BE2C (cell line): ENCODE measurements around the gene CIBAR2.
A peak's percentile ranks its signal among the peaks of the same experiment; 100 is the strongest.

Experiments used
- DNase-seq: peaks from one replicate; pipeline ENCODE4 v3.0.0-alpha.2; 2020
- H3K27me3 ChIP-seq: fragments of 250-450 bp; sonication (Bioruptor Pico); 2 replicates; pipeline ENCODE4 v1.5.1; 2020; ENCODE audit warnings: mild to moderate bottlenecking
- H3K36me3 ChIP-seq: fragments of 250-450 bp; sonication (Bioruptor Pico); 2 replicates; pipeline ENCODE4 v1.5.1; 2020; ENCODE audit warnings: mild to moderate bottlenecking
- H3K4me1 ChIP-seq: fragments of 250-450 bp; sonication (Bioruptor Pico); 2 replicates; pipeline ENCODE4 v1.5.1; 2020
- H3K4me3 ChIP-seq: 2 replicates; pipeline ENCODE4 v1.5.1; 2011; ENCODE audit warnings: low read depth, low read length
- H3K9me3 ChIP-seq: fragments of 250-450 bp; sonication (Bioruptor Pico); 2 replicates; pipeline ENCODE4 v1.5.1; 2020
- TF ChIP-seq, protein P1 (sequence below): IDR thresholded peaks from 2 replicates; pipeline ENCODE4 v1.5.1; 2012; ENCODE audit warnings: mild to moderate bottlenecking, low read depth, low read length

The CIBAR2 gene

DNA sequence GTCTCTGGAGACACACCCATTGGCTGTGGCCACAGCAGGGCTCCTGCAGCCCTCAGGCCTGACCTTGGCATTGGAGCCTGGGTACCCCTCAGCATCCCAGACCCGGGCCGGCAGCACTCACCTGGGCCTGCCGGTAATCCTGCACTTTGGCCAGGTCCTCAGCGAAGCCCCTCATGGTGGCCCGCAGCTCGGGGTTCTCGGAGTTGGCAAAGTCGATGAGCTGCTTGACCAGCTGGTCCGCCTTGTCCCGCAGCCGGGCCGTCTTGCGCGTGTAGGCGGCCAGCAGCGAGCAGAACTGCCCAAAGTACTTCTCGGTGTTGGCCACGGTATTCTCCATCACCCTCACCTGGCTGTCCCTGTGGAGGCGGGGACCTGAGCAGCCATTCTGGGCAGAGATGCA, 2.2 kb downstream of the CIBAR2 start:
- Histone ChIP-seq H3K27me3 (no peaks in the 10 kb centered on the region), H3K36me3 (no peaks in the 10 kb centered on the region), H3K9me3 (no peaks in the 10 kb centered on the region), H3K4me1 (peaks cover 6% of the 10 kb centered on the region), H3K4me3 (no peak overlapping the region)
- DNase-seq = no peak
- TF ChIP-seq, protein P1, sequence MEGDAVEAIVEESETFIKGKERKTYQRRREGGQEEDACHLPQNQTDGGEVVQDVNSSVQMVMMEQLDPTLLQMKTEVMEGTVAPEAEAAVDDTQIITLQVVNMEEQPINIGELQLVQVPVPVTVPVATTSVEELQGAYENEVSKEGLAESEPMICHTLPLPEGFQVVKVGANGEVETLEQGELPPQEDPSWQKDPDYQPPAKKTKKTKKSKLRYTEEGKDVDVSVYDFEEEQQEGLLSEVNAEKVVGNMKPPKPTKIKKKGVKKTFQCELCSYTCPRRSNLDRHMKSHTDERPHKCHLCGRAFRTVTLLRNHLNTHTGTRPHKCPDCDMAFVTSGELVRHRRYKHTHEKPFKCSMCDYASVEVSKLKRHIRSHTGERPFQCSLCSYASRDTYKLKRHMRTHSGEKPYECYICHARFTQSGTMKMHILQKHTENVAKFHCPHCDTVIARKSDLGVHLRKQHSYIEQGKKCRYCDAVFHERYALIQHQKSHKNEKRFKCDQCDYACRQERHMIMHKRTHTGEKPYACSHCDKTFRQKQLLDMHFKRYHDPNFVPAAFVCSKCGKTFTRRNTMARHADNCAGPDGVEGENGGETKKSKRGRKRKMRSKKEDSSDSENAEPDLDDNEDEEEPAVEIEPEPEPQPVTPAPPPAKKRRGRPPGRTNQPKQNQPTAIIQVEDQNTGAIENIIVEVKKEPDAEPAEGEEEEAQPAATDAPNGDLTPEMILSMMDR = no peak

DNA sequence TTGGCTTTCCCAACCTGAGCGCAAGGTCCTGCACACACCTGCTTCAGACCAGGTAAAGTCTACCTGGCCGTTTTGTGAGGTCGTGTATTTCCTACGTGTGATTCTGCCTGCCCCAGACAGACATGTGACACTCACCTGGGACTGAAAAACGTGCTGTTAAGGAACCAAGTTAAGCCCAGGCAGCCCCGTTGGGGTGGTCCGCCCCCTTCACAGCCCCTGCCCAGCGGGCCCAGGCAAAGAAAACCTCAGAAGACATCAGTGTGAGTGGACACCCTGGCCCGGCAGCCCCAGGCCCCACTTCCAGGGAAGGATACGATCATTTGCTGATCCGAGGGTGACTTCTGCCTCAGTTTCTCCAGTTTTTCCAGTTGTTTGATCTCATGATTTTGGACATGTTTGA, 4.7 kb downstream of the CIBAR2 start:
- no peaks in the 10 kb centered on the region for H3K27me3 ChIP-seq
- TF ChIP-seq, protein P1 = no peak
- no peak overlapping the region for H3K4me3 ChIP-seq
- peaks cover 5% of the 10 kb centered on the region for H3K4me1 ChIP-seq
- H3K9me3 ChIP-seq = no peaks in the 10 kb centered on the region
- H3K36me3 ChIP-seq = no peaks in the 10 kb centered on the region
- no peak for DNase-seq

DNA sequence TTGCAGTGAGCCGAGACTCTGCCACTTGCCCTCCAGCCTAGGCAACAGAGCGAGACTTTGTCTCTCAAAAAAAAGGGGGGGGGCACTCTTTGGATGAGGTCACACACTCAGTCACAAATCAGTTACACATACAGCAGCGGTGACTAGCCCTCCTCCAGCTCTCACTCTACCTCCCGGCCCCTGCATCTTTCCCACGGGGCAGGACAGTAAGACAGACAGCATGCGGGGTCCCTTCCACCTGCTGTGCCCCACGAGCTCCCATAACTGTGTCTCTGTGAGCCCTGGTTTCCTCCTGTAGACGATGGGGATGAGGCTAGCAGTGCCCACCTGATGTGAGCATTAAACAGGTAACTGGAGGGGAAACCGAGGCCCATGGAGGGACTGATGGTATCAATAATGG, 5.2 kb downstream of the CIBAR2 start:
- Histone ChIP-seq H3K4me1 (peaks cover under 1% of the 10 kb centered on the region; the same call in 1 of the 2 replicates), H3K27me3 (no peaks in the 10 kb centered on the region), H3K4me3 (no peak overlapping the region), H3K36me3 (no peaks in the 10 kb centered on the region), H3K9me3 (no peaks in the 10 kb centered on the region)
- no peak for DNase-seq
- TF ChIP-seq, protein P1 = no peak

DNA sequence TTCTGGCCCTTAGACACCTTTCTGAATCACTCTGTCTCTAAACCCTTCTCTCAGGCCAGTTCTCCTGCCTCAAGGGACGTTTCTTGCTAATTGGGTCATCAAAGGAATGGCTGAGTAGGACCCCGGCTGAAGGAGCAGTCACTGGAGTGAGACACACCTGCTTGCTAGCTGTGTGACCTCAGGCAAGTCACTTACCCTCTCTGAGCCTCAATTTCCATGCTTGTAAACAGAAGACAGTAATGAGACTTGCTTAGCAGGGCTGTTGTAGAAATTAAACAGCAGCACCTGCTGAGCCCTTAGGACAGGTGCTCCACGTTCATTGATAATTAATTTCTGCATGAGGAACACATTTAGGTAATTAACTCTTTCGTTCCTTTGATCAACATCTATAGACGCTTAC, 6.8 kb downstream of the CIBAR2 start:
- TF ChIP-seq, protein P1 = no peak
- H3K27me3 ChIP-seq = no peaks in the 10 kb centered on the region
- no peak for DNase-seq
- no peak overlapping the region for H3K4me3 ChIP-seq
- no peaks in the 10 kb centered on the region for H3K36me3 ChIP-seq
- H3K9me3 ChIP-seq = no peaks in the 10 kb centered on the region
- H3K4me1 ChIP-seq = no peaks in the 10 kb centered on the region

DNA sequence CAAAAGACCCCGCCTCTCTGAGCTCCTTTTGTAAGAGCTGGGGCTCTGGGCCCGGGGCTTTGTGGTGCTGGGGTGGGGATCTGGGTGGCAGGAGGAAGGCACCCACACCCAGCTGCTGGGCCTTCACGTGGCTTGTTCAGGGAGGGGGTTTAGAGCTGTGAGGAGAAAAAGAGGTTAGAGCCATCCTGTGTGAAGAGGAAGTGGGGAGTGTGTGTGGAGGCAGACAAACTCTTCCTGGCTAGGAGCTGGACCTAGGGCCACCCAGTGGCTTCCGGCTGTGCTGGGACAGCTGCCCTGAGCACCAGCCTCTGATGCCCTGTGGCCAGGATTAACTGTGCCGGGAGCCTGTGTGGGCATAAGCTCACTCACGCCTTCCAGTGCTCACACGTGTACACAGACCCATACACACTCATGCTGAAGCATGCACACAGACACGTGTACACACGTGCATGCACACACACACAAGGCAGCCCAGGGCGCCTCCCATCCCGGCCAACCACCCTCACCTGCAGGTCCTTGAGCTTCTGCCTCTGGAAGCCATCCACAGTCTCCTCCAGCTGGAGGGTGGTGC, 7.4 kb downstream of the CIBAR2 start:
- H3K27me3 ChIP-seq = no peaks in the 10 kb centered on the region
- no peak overlapping the region for H3K4me3 ChIP-seq
- TF ChIP-seq, protein P1 = no peak
- no peaks in the 10 kb centered on the region for H3K36me3 ChIP-seq
- H3K4me1 ChIP-seq = no peaks in the 10 kb centered on the region
- DNase-seq = no peak
- H3K9me3 ChIP-seq = no peaks in the 10 kb centered on the region

DNA sequence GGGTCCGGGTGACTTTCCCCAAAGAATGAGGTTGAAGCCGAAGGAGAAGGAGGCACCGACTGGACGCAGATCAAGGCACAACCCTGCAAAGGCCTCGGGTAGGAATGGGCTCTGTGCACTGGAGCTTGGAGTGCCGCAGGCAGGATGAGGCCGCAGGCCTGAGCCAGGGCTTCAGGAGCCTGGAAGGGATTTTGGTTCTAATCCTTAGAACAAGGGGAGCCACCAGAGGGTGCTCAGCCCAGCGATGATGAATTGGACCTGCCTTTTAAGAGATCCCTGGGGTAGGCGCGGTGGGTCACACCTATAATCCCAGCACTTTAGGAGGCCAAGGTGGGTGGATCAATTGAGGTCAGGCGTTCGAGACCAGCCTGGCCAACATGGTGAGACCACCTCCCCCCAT, 8.1 kb downstream of the CIBAR2 start:
- Histone ChIP-seq H3K4me3 (no peak overlapping the region), H3K4me1 (no peaks in the 10 kb centered on the region), H3K36me3 (no peaks in the 10 kb centered on the region), H3K9me3 (no peaks in the 10 kb centered on the region), H3K27me3 (no peaks in the 10 kb centered on the region)
- DNase-seq = no peak
- TF ChIP-seq, protein P1 = 0 out of 2 replicates have a peak, but pooled peaks have one; percentile 14
